Sciatic nerve (tissue), 2 donors: ENCODE results near the gene ZNF202. TPM values are rescaled to one million over a fixed set of nuclear protein-coding genes. Genes with fewer than 3 reads are reported as not detected.

Experiments used
- ATAC-seq: fragments of 200-7000 bp; cut with Tn5 transposase; one replicate; pipeline ENCODE4 v1.9.1; 2020; ENCODE audit warnings: mild to moderate bottlenecking, moderate library complexity
- DNase-seq: peaks from one replicate; pipeline ENCODE4 v3.0.0-alpha.2; 2020; ENCODE audit warnings: low spot score
- intact Hi-C: fragments of 100-400 bp; cut with DNase I; formaldehyde crosslinking; loops from one replicate; pipeline ENCODE4 v1.14.2; 2022
- total RNA-seq: library from RNA; stranded (reverse); fragmentation: NEBNext Ultra II Directional; extraction: Animal tissue kit (Norgen Biotek cat#: 25700); gene quantifications from one replicate; pipeline ENCODE4 v1.2.1, GENCODE V29; 2021
- donor health status: DM: no; HTN: no; CAD: no.
- donor health status: DM: no; HTN: no; CAD: no.

Gene ZNF202
- total RNA-seq, 1 donor from 2014 or later, result 10.7 TPM

GRCh38 chr11:123696183-123696582, 45.3 kb downstream of the ZNF202 start:
- no peak for DNase-seq
- intact Hi-C loops, result no loop called here

GRCh38 chr11:123695231-123695630, 46.2 kb downstream of the ZNF202 start:
- ATAC-seq, result no peak
- intact Hi-C loops, result no loop called here
- DNase-seq, result no peak

More at GRCh38 chr11:123696183-123696582, 45.3 kb downstream of the ZNF202 start:
- no peak for ATAC-seq

DNA sequence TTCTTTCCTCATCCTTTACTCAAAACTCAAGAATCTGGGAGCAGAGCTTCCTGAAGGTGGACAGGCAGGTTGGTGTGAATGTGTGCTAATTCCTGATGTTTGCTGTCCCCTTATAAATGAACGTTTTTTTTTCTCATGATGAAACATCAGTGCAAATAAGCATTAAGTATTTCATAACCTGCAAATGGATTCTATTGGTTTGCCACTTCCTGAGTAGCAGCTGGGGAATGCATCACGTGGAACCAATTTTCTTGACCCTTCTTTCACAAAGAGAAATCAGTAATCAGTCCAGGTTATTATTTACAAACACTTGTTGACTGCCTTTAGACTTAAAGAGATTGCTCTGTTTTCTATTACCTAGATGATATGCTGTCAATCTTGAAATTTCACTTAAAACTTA, 46.9 kb downstream of the ZNF202 start:
- ATAC-seq, result no peak
- DNase-seq, result no peak
- intact Hi-C loops, result no loop called here

DNA sequence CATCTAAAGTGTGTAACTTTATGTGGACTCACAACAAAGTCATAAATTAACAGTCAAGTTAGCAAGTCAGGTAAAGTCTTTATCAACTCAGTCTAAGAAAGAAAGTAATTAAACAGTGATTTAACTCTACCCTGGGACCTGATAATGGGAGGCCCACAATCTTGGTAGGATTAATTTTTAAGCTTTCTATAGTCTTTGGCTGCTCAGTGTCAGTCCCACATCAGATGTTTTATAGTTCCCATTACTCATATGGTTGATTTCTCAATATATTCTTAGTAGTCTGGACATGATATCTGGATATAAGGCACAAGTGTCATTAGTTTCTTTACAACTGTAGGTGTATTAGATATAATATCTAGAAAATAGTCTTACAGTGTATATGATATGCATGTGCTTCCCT, 48.5 kb downstream of the ZNF202 start:
- intact Hi-C loops, result no loop called here
- DNase-seq, result no peak
- ATAC-seq, result no peak

DNA sequence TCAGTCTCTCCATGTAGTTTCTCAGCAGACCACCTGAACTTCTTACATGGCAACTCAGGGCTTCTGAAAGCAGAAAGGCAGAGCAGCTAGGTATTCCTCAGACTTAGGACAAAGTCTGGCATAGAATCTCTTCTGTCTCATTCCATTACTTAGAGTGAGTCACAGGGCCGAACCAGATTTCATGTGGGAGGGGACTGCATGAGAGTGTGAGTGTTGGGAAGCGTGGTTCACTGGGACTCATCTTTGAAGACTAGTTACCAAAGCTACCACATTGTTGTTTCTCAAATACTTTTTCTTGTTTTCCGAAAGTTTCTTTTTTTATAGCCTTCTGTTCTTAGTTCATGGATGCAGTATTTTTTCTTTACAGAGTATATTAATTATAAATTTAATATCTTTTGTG, 51.0 kb downstream of the ZNF202 start:
- intact Hi-C loops, result no loop called here
- DNase-seq (no peak), ATAC-seq (no peak)

DNA sequence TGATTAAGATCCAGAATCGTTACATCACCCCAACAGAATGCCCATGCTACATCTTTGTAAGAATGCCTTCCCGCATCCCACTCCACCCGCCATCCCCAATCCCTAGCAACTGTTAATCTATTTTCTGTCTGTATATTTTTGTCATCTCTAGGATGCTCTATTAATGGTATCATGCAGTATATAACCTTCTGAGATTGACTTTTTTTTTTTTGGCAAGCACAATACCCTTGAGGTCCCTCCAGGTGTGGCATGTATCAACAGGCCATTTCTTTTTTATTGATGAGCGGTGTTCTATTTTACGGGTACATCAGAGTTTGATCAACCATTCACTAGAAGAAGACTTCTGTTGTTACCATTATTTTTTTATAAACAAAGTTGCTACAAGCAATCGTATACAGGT, 56.9 kb downstream of the ZNF202 start:
- intact Hi-C loops, result no loop called here
- no peak for DNase-seq
- ATAC-seq, result no peak

GRCh38 chr11:123683428-123684170, 57.9 kb downstream of the ZNF202 start:
- intact Hi-C loops, result no loop called here
- DNase-seq (no peak), ATAC-seq (no peak)

DNA sequence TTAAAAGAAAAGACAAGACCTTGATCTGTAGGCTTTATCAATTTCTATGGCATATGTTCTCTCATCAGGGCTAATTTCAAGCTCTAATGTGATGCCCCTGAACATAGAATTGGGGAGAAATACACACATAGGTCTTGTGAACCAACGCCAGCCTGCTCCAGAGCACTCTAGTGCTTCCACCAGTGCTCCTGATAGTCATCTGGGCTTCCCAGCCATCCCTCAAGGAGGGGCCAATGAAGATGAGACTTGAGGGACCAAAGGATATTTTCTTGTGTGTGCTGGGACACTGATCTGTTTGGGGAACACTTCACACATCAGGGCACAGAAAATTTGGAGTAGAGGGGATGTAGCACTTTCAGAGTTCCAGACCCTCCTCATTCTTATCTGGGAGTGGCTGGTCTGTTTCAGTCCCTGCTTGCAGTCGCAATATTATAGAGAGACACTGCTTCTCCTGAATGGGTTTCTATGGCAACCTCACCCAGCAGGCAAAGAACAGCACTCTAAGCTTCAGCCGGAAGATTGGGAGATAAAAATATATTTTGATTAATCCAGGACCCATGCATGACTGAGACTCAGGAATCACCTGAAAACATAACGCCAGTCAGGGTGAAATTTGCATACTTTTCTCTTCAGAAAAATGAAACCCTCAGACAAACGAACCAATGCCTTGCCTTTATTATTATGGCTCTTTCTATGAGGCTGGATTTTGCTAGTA, 58.6 kb downstream of the ZNF202 start:
- no peak for DNase-seq
- ATAC-seq, result no peak
- intact Hi-C loops, result no loop called here

DNA sequence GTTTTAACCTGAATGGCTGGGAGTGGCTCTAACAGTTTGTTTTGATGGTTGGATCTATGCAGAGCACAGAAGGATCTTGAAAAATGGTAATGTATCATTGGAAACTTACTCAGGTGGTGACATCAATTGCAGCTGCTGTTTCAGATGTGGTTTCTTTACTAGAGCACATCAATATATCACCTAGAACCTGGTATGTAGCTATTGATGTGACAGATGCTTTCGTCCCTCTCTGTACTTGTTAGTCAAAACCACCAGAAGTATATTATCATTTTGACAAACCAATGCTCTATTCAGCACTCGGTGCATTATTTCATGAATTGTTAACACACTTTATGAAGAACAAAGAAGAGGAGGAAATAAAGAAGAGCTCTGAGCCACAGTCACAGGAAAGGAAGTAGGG, 60.4 kb downstream of the ZNF202 start:
- intact Hi-C loops, result no loop called here
- ATAC-seq, result no peak
- no peak for DNase-seq

DNA sequence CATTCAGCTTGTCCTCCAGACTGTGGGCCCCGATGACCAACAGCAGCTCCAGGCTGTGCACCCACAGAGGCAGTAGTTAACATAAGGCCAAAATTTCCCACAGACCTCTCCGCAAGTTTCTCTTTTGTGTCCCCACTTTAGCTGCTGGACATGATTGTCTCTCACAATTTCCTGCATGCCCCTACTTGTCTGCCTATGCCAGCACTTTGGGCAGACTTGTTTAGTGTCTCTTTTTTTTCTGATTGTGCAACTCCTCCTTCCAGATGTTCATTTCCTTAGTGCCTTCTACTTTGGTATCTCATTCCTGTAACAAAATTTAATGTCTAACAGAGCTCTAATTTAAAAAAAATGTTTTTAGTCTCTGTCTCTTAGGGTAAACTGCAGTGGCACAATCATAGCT, 63.2 kb downstream of the ZNF202 start:
- no peak for ATAC-seq
- intact Hi-C loops, result no loop called here
- no peak for DNase-seq

- intact Hi-C loops, result no loop called here
- ATAC-seq (no peak), DNase-seq (no peak)
These were observed 64.0 kb downstream of the ZNF202 start for GRCh38 chr11:123677510-123677909.

DNA sequence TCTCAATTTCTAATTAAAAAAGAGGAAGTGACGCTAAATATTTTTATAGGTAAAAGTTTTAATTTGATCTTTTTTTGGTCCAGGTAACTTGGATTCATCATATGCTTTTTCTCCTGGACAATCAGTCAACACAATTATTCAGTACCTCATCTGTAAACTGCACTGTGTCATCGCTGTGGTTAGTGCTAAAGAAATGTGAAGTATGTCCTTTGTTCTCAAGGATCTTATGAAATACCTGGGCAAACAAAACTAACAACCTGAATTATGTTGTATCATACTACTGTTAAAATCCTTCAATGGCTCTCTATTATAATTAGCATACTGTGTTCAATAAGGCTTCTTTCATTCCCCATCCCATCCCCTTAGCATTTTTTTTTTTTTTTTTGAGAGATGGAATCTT, 67.2 kb downstream of the ZNF202 start:
- intact Hi-C loops, result no loop called here
- DNase-seq (no peak), ATAC-seq (no peak)

Other genes with a start within 250 kb of the ZNF202 start
- 1.2 TPM for gene SCN3B, start 87.0 kb downstream of the ZNF202 start, total RNA-seq
- not detected for gene OR6X1, start 12.9 kb upstream of the ZNF202 start, total RNA-seq
- gene OR6M1, start 64.7 kb upstream of the ZNF202 start, total RNA-seq, result not detected
- gene TMEM225, start 144.0 kb upstream of the ZNF202 start, total RNA-seq, result not detected
- not detected for gene OR8D4, start 160.5 kb upstream of the ZNF202 start, total RNA-seq
- gene OR4D5, start 198.0 kb upstream of the ZNF202 start, total RNA-seq, result not detected
- not detected for gene OR6T1, start 202.2 kb upstream of the ZNF202 start, total RNA-seq
- not detected for gene OR10S1, start 236.1 kb upstream of the ZNF202 start, total RNA-seq